Measurements from ENCODE around the gene FAM236D.
"Not testable (repeated sequence)": the region's sequence is repeated elsewhere in the genome, so short reads cannot be mapped to it uniquely, and the experiment has no call there.

The FAM236D gene

DNA sequence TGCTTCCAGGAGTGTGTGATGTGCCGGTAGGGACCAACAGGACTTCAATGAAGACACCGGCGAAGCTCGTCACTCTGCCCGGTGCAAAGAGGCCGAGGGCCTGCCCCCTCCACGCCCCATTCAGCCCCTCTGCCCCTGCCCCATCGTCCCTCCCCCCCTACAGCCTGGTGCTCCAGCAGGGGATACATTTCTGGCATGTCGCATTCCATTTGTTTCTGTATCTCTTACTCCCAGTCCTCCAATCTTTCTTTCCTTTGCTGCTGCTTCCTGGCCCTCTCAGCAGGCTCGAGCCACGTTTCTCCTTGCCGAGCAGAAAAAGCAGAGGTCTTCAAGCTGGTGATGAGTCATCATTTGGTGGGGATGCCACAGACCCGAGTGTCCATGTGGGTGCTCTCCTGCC, at the start of gene FAM236D:
Gene FAM236D, minus strand, starts transcription at position 101 of the 400 bp plus-strand sequence. Its CDS starts 100 bp downstream, at position 1.
- not testable (repeated sequence) for DNase-seq (ENCODE audit: extremely low read depth in 1 of 2, low read depth in 1 of 2)

DNA sequence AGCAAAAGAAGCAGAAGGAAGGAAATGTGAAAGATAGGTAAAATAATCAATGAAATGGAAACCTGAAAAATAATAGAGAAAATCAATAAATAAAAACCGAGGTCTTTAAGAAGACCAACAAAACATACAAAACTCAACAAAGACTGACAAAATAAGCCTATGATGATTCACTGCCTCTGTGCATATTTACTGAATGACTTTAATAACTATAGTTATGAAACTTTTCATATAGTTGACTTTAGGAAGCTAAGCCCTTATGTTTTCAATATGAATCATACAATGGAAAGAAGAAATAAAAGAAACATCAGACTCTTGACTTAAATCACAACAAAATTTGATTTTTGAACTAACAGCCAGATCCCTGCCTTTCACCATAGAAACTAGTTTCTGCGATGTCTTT, 29.5 kb upstream of the FAM236D start:
- not testable (repeated sequence) for DNase-seq (ENCODE audit: extremely low read depth in 1 of 2, low read depth in 1 of 2)

DNA sequence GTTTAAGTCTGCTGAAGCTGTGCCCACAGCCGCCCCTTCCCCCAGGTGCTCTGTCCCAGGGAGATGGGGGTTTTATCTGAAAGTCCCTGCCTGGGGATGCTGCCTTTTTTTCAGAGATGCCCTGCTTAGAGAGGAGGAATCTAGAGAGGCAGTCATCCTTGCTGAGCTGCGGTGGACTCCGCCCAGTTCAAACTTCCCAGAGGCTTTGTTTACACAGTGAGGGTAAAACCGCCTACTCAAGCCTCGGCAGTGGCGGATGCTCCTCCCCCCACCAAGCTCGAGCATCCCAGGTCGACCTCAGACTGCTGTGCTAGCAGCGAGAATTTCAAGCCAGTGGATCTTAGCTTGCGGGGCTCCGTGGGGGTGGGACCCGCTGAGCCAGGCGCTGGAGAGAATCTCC, 22.7 kb upstream of the FAM236D start:
- not testable (repeated sequence) for DNase-seq (ENCODE audit: extremely low read depth in 1 of 2, low read depth in 1 of 2)

GRCh38 chrX:72790390-72790789, 17.6 kb downstream of the FAM236D start:
- not testable (repeated sequence) for DNase-seq (ENCODE audit: extremely low read depth in 1 of 2, low read depth in 1 of 2)

- not testable (repeated sequence) for DNase-seq (ENCODE audit: extremely low read depth in 1 of 2, low read depth in 1 of 2)
These were observed 19.9 kb downstream of the FAM236D start for GRCh38 chrX:72788142-72788541.

GRCh38 chrX:72783964-72784363, 24.0 kb downstream of the FAM236D start:
- DNase-seq (ENCODE audit: extremely low read depth in 1 of 2, low read depth in 1 of 2) = not testable (repeated sequence)

- DNase-seq (ENCODE audit: extremely low read depth in 1 of 2, low read depth in 1 of 2) = not testable (repeated sequence)
These were observed 24.6 kb downstream of the FAM236D start for GRCh38 chrX:72783365-72783936.

- DNase-seq (ENCODE audit: extremely low read depth in 1 of 2, low read depth in 1 of 2) = not testable (repeated sequence)
These were observed 25.4 kb downstream of the FAM236D start, which contains the start of gene FAM236B for GRCh38 chrX:72782560-72782959. FAM236B (minus strand) TSS chrX:72782660; CDS start chrX:72782560, 100 bp downstream.

GRCh38 chrX:72778146-72778545, 29.9 kb downstream of the FAM236D start:
- not testable (repeated sequence) for DNase-seq (ENCODE audit: extremely low read depth in 1 of 2, low read depth in 1 of 2)

GRCh38 chrX:72777467-72777790, 30.6 kb downstream of the FAM236D start:
- not testable (repeated sequence) for DNase-seq (ENCODE audit: extremely low read depth in 1 of 2, low read depth in 1 of 2)

DNA sequence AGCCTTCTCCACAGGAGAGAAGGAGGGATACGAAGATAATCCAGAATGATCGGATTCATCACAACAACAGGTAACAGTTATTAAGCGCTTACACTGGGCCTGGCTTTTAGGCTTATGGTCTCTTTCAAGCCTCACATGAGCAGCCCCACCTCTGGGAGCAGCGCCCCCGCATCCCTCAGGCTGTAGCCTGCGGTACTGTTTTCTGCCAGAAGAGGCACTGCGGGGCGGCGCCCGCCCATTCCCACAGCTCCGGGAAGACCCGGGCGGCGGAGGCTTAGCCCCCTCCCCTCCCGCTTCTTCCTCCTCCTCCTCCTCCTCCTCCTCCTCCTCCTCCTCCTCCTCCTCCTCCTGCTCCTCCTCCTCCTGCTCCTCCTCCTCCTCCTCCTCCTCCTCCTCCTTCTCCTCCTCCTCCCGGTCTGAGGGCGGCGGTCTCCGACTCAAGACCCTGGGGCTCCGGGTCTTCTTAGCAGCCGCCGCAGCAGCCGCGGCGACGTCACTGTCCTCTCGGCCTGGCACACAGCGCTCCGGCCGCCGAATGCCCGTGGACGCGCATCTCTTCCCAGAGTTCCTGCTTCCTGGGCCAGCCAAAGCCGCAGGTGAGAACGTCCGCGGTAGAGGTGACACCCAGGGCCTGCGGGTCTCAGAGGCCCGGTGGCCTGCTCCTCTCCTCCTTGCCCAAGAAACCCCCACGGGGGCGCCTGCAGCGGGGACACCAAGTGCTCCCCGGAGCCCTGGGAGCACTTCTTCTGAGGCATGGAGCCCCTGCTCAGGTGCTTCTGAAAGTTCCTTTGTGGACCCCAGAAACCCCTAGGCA, 31.1 kb downstream of the FAM236D start, which contains the start of gene DMRTC1B:
Gene DMRTC1B, plus strand, starts transcription at position 238 of the 814 bp plus-strand sequence. CDS start 68,246 bp downstream, outside the sequence.
- DNase-seq (ENCODE audit: extremely low read depth in 1 of 2, low read depth in 1 of 2) = not testable (repeated sequence)

GRCh38 chrX:72760454-72760853, 47.6 kb downstream of the FAM236D start:
- DNase-seq (ENCODE audit: extremely low read depth in 1 of 2, low read depth in 1 of 2) = not testable (repeated sequence)

All from stimulated activated CD8-positive, alpha-beta memory T cell treated with anti-CD3 and anti-CD28 coated beads, Interleukin-7, amount 100 ng/mL, for 48 hours (primary cell).